Measurements from ENCODE around the gene FOXP1.

- TF ChIP-seq, protein P1, sequence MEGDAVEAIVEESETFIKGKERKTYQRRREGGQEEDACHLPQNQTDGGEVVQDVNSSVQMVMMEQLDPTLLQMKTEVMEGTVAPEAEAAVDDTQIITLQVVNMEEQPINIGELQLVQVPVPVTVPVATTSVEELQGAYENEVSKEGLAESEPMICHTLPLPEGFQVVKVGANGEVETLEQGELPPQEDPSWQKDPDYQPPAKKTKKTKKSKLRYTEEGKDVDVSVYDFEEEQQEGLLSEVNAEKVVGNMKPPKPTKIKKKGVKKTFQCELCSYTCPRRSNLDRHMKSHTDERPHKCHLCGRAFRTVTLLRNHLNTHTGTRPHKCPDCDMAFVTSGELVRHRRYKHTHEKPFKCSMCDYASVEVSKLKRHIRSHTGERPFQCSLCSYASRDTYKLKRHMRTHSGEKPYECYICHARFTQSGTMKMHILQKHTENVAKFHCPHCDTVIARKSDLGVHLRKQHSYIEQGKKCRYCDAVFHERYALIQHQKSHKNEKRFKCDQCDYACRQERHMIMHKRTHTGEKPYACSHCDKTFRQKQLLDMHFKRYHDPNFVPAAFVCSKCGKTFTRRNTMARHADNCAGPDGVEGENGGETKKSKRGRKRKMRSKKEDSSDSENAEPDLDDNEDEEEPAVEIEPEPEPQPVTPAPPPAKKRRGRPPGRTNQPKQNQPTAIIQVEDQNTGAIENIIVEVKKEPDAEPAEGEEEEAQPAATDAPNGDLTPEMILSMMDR (IDR thresholded peaks at IDR 0.05 in 4 of 5, conservative IDR thresholded peaks at IDR 0.05 in 1 of 5) = no peak
- no peak for TF ChIP-seq POLR2A (IDR thresholded peaks at IDR 0.05)
Measured at GRCh38 chr3:71573181-71573580, 10.3 kb downstream of the FOXP1 start.
